ENCODE results near the gene STARD7. TPM values are rescaled to one million over a fixed set of nuclear protein-coding genes. Genes with fewer than 3 reads are reported as not detected.

STARD7 gene, protein sequence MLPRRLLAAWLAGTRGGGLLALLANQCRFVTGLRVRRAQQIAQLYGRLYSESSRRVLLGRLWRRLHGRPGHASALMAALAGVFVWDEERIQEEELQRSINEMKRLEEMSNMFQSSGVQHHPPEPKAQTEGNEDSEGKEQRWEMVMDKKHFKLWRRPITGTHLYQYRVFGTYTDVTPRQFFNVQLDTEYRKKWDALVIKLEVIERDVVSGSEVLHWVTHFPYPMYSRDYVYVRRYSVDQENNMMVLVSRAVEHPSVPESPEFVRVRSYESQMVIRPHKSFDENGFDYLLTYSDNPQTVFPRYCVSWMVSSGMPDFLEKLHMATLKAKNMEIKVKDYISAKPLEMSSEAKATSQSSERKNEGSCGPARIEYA
- total RNA-seq, result 58.6 and 60.6 TPM in 2 replicates

DNA sequence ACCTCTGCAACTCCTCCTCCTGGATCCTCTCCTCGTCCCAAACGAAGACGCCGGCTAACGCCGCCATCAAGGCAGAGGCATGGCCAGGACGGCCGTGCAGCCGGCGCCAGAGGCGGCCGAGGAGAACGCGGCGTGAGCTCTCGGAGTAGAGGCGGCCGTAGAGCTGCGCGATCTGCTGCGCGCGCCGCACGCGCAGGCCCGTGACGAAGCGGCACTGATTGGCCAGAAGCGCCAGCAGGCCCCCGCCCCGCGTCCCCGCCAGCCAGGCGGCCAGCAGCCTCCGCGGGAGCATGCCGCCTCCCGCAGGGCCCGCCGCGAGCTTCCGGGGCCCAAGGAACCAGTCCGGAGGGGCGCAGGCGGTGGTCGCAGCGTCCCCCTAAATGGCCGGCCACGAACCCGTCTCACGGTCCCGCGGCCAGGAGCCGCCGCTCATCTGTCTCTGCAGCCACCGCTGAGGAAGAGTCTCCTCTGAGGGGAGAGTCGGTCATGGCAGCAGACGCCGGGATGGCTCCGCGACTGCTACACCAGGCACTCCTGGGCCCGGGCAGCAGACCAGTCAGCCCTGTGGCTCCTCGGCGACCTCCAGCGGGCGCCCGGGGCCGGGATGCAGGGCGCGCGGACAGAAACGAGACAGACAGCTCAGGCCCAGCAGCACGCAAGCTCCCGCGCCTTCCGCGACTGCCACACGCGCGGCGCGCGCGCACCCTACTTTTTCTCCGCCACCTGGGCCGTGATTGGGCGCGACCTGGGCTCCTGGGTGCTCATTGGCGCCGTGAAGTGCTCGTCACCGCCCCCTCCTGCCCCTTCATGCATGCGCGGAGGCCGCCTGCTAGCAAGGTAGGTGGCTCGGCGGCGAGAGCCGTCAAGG, at the start of gene STARD7:
Gene STARD7 (minus strand): TSS at position 685 of the 868 bp plus-strand sequence. CDS start 393 bp downstream, at position 292.

DNA sequence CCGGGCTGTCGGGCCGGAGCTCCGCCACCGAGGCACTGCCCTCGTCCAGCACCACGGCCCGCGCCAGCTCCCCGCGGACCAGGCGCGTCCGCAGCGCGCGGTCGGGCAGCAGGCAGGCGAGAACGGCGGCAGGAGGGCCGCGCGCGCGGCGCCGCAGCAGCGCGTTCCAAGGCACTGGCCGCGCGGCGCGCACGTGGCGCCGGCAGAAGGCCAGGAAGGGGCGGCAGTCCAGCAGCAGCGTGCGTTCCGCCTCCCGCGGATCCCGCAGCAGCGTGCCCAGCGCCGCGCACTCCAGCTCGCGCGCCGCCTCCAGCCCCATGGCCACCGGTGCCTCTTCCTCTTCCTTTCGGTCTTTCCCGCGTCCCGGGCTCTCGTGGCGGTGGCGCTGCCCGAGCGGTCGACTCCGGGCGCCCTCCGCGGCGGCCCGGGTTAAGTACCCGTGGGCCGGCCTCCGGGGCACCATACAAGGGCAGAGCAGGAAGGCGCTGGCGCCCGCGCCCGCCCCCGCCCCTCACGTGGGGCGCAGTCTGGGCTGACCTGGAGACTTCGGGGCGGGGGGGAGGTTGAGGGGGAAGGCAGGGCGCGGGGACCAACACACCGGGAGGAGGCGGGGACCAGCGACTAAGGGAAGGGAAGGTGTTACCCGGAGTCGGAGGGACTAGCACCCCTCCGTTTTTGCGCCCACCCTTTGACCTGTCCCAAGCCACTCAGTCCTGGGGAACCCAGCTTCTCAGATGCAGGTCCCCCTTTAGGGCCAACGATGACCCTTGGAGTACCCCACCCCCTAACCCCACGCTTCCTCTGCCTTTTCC, 63.4 kb downstream of the STARD7 start, which contains the start of gene DUSP2:
Gene DUSP2 (minus strand): TSS at position 405 of the 812 bp plus-strand sequence. CDS start 86 bp downstream, at position 319.

DNA sequence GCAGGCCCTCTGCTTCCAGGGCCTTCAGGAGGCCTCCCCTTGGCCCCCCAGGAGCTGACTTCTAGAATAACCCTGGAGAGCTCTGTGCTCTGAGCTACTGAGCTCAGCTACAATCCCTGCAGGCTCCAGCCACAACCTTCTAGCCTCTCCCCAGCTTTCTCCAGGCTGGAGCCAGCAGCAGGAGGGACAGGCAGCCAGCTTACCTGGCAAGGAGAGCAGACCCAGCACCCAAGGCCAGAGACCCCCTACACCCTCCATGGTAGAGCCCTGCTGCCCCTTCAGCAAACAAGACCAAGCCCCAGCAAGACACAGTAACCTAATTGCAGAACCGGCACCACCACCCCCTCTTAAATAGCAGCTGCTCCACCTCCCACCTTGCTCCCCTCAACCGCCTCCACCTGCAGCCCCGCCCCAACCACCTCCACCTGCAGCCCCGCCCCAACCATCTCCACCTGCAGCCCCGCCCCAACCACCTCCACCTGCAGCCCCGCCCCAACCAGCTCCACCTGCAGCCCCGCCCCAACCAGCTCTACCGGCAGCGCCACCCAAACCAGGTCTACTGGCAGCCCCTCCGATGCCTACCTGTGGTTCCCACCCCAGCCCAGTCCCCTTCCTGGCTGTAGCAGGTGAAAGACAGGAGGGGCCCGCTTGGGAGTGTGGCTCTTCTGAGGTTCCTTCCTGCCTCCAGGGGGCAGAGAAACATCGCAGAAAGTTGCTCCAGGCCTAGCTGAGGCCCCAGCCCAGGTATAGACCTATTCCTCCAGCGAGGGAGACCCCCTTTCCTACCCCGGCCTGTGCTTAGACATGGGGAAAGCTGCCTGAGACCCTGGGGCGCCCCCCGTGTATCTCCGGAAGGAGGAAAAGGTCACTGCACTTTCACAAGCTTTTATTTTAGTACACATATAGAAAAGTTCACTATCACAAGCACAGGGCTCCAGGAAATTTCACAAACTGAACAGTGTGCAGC, 70.2 kb downstream of the STARD7 start, which contains the start of gene ASTL:
Gene ASTL (minus strand): TSS at position 324 of the 967 bp plus-strand sequence. CDS start 66 bp downstream, at position 258.

Other genes with a start within 250 kb of the STARD7 start
- 22.4 and 36.9 TPM in 2 replicates for gene ANKRD36C, start 217.0 kb downstream of the STARD7 start, total RNA-seq
- 2.3 and 3.2 TPM in 2 replicates for gene GPAT2, start 173.9 kb downstream of the STARD7 start, total RNA-seq
- 4.4 and 4.8 TPM in 2 replicates for gene ADRA2B, start 92.3 kb downstream of the STARD7 start, total RNA-seq
- not detected in 2 replicates for gene ASTL, start 70.3 kb downstream of the STARD7 start, total RNA-seq
- 3.4 and 3.7 TPM in 2 replicates for gene DUSP2, start 63.4 kb downstream of the STARD7 start, total RNA-seq
- gene TMEM127, start 57.2 kb upstream of the STARD7 start, total RNA-seq, result 29.6 and 33.6 TPM in 2 replicates
- 53.9 and 76.0 TPM in 2 replicates for gene CIAO1, start 57.4 kb upstream of the STARD7 start, total RNA-seq
- gene SNRNP200, start 96.7 kb upstream of the STARD7 start, total RNA-seq, result 52.8 and 55.0 TPM in 2 replicates
- 0.20 and 0.31 TPM in 2 replicates for gene ITPRIPL1, start 116.5 kb upstream of the STARD7 start, total RNA-seq
- gene NCAPH, start 126.9 kb upstream of the STARD7 start, total RNA-seq, result 0.34 and 0.44 TPM in 2 replicates